Activated T-helper 1 cell treated with Interleukin-2 at 50 U/mL for 16 hours (primary cell): ENCODE results near the gene TPP1.

ENCODE experiments used
- DNase-seq: peaks from one replicate; pipeline ENCODE4 v3.0.0-alpha.2; 2020; ENCODE audit warnings: low read depth

Gene TPP1

GRCh38 chr11:6587360-6587953 is 31.8 kb downstream of the TPP1 start:
- no peak for DNase-seq

GRCh38 chr11:6586434-6587359 is 32.5 kb downstream of the TPP1 start:
- no peak for DNase-seq

- DNase-seq: no peak
Observed at GRCh38 chr11:6584528-6584927, 34.7 kb downstream of the TPP1 start.

- no peak for DNase-seq
Observed at GRCh38 chr11:6583584-6583983, 35.6 kb downstream of the TPP1 start.

- DNase-seq: no peak
Observed at GRCh38 chr11:6579681-6580080, 39.5 kb downstream of the TPP1 start.

- no peak for DNase-seq
Observed at GRCh38 chr11:6578134-6578533, 41.1 kb downstream of the TPP1 start.

GRCh38 chr11:6576471-6577373 is 42.5 kb downstream of the TPP1 start:
- DNase-seq: no peak

- no peak for DNase-seq
Observed at GRCh38 chr11:6574816-6575715, 44.2 kb downstream of the TPP1 start.

- no peak for DNase-seq
Observed at GRCh38 chr11:6572215-6572614, 47.0 kb downstream of the TPP1 start.

GRCh38 chr11:6571434-6572008 is 47.7 kb downstream of the TPP1 start:
- no peak for DNase-seq

GRCh38 chr11:6570691-6571427 is 48.4 kb downstream of the TPP1 start:
- no peak for DNase-seq

GRCh38 chr11:6569706-6570105 is 49.5 kb downstream of the TPP1 start:
- DNase-seq: no peak

- no peak for DNase-seq
Observed at GRCh38 chr11:6568191-6568918, 50.9 kb downstream of the TPP1 start.

GRCh38 chr11:6567371-6567745 is 51.9 kb downstream of the TPP1 start:
- DNase-seq: no peak

- DNase-seq: no peak
Observed at GRCh38 chr11:6566704-6567370, 52.4 kb downstream of the TPP1 start.

- DNase-seq: no peak
Observed at GRCh38 chr11:6565988-6566703, 53.1 kb downstream of the TPP1 start.

- no peak for DNase-seq
Observed at GRCh38 chr11:6565325-6565724, 53.9 kb downstream of the TPP1 start.

- no peak for DNase-seq
Observed at GRCh38 chr11:6563667-6564066, 55.6 kb downstream of the TPP1 start.
